ENCODE results near the gene CHKB.
"Not testable (repeated sequence)": the region's sequence is repeated elsewhere in the genome, so short reads cannot be mapped to it uniquely, and the experiment has no call there.

Gene CHKB

GRCh38 chr22:50542416-50542927, 40.2 kb downstream of the CHKB start:
- H3K27me3 ChIP-seq (ENCODE audit: insufficient read depth, low read depth, severe bottlenecking): no peaks in the 10 kb centered on the region
- TF ChIP-seq, protein P1, sequence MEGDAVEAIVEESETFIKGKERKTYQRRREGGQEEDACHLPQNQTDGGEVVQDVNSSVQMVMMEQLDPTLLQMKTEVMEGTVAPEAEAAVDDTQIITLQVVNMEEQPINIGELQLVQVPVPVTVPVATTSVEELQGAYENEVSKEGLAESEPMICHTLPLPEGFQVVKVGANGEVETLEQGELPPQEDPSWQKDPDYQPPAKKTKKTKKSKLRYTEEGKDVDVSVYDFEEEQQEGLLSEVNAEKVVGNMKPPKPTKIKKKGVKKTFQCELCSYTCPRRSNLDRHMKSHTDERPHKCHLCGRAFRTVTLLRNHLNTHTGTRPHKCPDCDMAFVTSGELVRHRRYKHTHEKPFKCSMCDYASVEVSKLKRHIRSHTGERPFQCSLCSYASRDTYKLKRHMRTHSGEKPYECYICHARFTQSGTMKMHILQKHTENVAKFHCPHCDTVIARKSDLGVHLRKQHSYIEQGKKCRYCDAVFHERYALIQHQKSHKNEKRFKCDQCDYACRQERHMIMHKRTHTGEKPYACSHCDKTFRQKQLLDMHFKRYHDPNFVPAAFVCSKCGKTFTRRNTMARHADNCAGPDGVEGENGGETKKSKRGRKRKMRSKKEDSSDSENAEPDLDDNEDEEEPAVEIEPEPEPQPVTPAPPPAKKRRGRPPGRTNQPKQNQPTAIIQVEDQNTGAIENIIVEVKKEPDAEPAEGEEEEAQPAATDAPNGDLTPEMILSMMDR (IDR thresholded peaks at IDR 0.05; ENCODE audit: low read depth, low read length): no peak
- H3K9me3 ChIP-seq (ENCODE audit: severe bottlenecking): no peaks in the 10 kb centered on the region
- H3K27ac ChIP-seq: no peak overlapping the region
- DNase-seq: no peak
- H3K36me3 ChIP-seq: no peaks in the 10 kb centered on the region
- H3K4me3 ChIP-seq (ENCODE audit: low read depth, low read length): no peak overlapping the region

- not testable (repeated sequence) for DNase-seq; H3K4me3 ChIP-seq (ENCODE audit: low read depth, low read length)
These were observed 41.0 kb downstream of the CHKB start for GRCh38 chr22:50541667-50542026.

GRCh38 chr22:50540381-50540780, 42.3 kb downstream of the CHKB start:
- H3K9me3 ChIP-seq (ENCODE audit: severe bottlenecking): no peaks in the 10 kb centered on the region
- no peak overlapping the region for H3K4me3 ChIP-seq (ENCODE audit: low read depth, low read length)
- no peaks in the 10 kb centered on the region for H3K36me3 ChIP-seq
- no peak for DNase-seq
- no peak overlapping the region for H3K27ac ChIP-seq
- TF ChIP-seq, protein P1 (IDR thresholded peaks at IDR 0.05; ENCODE audit: low read depth, low read length): no peak
- no peaks in the 10 kb centered on the region for H3K27me3 ChIP-seq (ENCODE audit: insufficient read depth, low read depth, severe bottlenecking)

More at GRCh38 chr22:50541667-50542026, 41.0 kb downstream of the CHKB start:
- H3K27ac ChIP-seq; H3K9me3 ChIP-seq (ENCODE audit: severe bottlenecking); H3K36me3 ChIP-seq; H3K27me3 ChIP-seq (ENCODE audit: insufficient read depth, low read depth, severe bottlenecking): not testable (repeated sequence)

GRCh38 chr22:50537765-50538164, 44.9 kb downstream of the CHKB start:
- Histone ChIP-seq H3K27me3 (ENCODE audit: insufficient read depth, low read depth, severe bottlenecking) (no peaks in the 10 kb centered on the region), H3K27ac (no peak overlapping the region), H3K36me3 (no peaks in the 10 kb centered on the region), H3K9me3 (ENCODE audit: severe bottlenecking) (no peaks in the 10 kb centered on the region), H3K4me3 (ENCODE audit: low read depth, low read length) (no peak overlapping the region)
- TF ChIP-seq, protein P1 (IDR thresholded peaks at IDR 0.05; ENCODE audit: low read depth, low read length): no peak
- DNase-seq: no peak

DNA sequence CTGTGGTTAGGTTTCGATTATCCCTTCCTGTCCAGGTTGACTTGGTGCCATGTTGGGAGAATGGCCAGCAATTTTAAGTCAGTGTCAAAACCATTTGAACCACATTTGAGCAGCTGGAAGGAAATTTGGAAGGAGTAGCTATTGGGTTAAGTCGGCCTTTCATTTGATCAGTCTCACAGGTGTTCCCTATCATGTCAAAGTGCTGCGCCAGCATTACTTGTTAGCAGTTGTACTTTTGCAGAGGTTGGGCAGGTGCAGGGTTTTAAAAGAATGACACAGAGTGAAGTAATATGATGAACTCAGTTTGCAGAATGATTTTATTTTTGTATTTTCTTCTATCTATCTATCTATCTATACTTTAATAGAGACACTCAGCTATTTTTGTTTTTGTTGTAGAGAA, 46.4 kb downstream of the CHKB start:
- H3K9me3 ChIP-seq (ENCODE audit: severe bottlenecking): peaks cover 2% of the 10 kb centered on the region
- H3K4me3 ChIP-seq (ENCODE audit: low read depth, low read length): no peak overlapping the region
- H3K27me3 ChIP-seq (ENCODE audit: insufficient read depth, low read depth, severe bottlenecking): no peaks in the 10 kb centered on the region
- no peak overlapping the region for H3K27ac ChIP-seq
- TF ChIP-seq, protein P1 (IDR thresholded peaks at IDR 0.05; ENCODE audit: low read depth, low read length): no peak
- no peaks in the 10 kb centered on the region for H3K36me3 ChIP-seq
- DNase-seq: no peak

- H3K36me3 ChIP-seq: no peaks in the 10 kb centered on the region
- no peak overlapping the region for H3K27ac ChIP-seq
- H3K4me3 ChIP-seq (ENCODE audit: low read depth, low read length): no peak overlapping the region
- DNase-seq: no peak
- H3K27me3 ChIP-seq (ENCODE audit: insufficient read depth, low read depth, severe bottlenecking): no peaks in the 10 kb centered on the region
- H3K9me3 ChIP-seq (ENCODE audit: severe bottlenecking): peaks cover 11% of the 10 kb centered on the region
- TF ChIP-seq, protein P1 (IDR thresholded peaks at IDR 0.05; ENCODE audit: low read depth, low read length): no peak
These were observed 47.5 kb downstream of the CHKB start for GRCh38 chr22:50535113-50535512.

GRCh38 chr22:50533856-50534711, 48.6 kb downstream of the CHKB start:
- H3K4me3 ChIP-seq (ENCODE audit: low read depth, low read length); H3K27me3 ChIP-seq (ENCODE audit: insufficient read depth, low read depth, severe bottlenecking); DNase-seq; H3K27ac ChIP-seq; H3K36me3 ChIP-seq: not testable (repeated sequence)
- H3K9me3 ChIP-seq (ENCODE audit: severe bottlenecking): peaks cover 11% of the 10 kb centered on the region

All from WERI-Rb-1 (cell line).